ENCODE data around the gene TCF15. TPM values are rescaled to one million over a fixed set of nuclear protein-coding genes. Genes with fewer than 3 reads are reported as not detected.

Gene TCF15
- total and polyA plus RNA-seq, 8 donors: 0.25 to 0.43 (median 0.33) TPM; not detected in 5

GRCh38 chr20:602111-602970, 7.8 kb downstream of the TCF15 start:
- 33 to 64% (median 48%) methylated on average over 7 to 8 of the region's 8 CpGs for WGBS, 5 donors
- TF ChIP-seq CTCF (IDR thresholded peaks at IDR 0.05): no peak
- Histone ChIP-seq H3K36me3 (no peaks in the 10 kb centered on the region), H3K4me3 (no peak overlapping the region), H3K27me3 (peaks cover 0 to 17% (median 0%) of the 10 kb centered on the region in 3 donors), H3K4me1 (no peaks in the 10 kb centered on the region), H3K27ac (no peak overlapping the region), H3K9me3 (no peaks in the 10 kb centered on the region)
- DNase-seq: no peak
- intact Hi-C loops (cut with DNase I; ENCODE audit: low total_unique reads): no loop called here

- H3K4me3 ChIP-seq: no peak overlapping the region
- WGBS, 5 donors: 81 to 93% (median 90%) methylated on average over 6 of the region's 6 CpGs
- H3K27ac ChIP-seq: no peak overlapping the region
- intact Hi-C loops (cut with DNase I; ENCODE audit: low total_unique reads): no loop called here
- no peaks in the 10 kb centered on the region for H3K36me3 ChIP-seq
- TF ChIP-seq EP300 (IDR thresholded peaks at IDR 0.05): no peak
- TF ChIP-seq POLR2AphosphoS5 (IDR thresholded peaks at IDR 0.05): no peak
- no peak for TF ChIP-seq POLR2A (IDR thresholded peaks at IDR 0.05)
- DNase-seq: no peak
- H3K4me1 ChIP-seq: no peaks in the 10 kb centered on the region
- peaks cover 0 to 6% (median 0%) of the 10 kb centered on the region in 3 donors for H3K27me3 ChIP-seq
- no peaks in the 10 kb centered on the region for H3K9me3 ChIP-seq
Observed at GRCh38 chr20:600736-601135, 9.4 kb downstream of the TCF15 start.

GRCh38 chr20:600141-600540, 10.0 kb downstream of the TCF15 start:
- WGBS, 5 donors: 88 to 95% (median 91%) methylated on average over 2 of the region's 2 CpGs
- intact Hi-C loops (cut with DNase I; ENCODE audit: low total_unique reads): no loop called here

GRCh38 chr20:598133-598850, 11.8 kb downstream of the TCF15 start:
- TF ChIP-seq POLR2AphosphoS5 (IDR thresholded peaks at IDR 0.05): no peak
- no peak for TF ChIP-seq CTCF (IDR thresholded peaks at IDR 0.05)
- no peak for TF ChIP-seq POLR2A (IDR thresholded peaks at IDR 0.05)
- TF ChIP-seq EP300 (IDR thresholded peaks at IDR 0.05): no peak
- H3K27me3 ChIP-seq: peaks cover 0 to 27% (median 0%) of the 10 kb centered on the region in 3 donors

More at GRCh38 chr20:600141-600540, 10.0 kb downstream of the TCF15 start:
- Histone ChIP-seq H3K27ac (no peak overlapping the region), H3K4me1 (no peaks in the 10 kb centered on the region), H3K4me3 (no peak overlapping the region), H3K36me3 (no peaks in the 10 kb centered on the region), H3K27me3 (peaks cover 0 to 9% (median 0%) of the 10 kb centered on the region in 3 donors), H3K9me3 (no peaks in the 10 kb centered on the region)
- DNase-seq: no peak
- TF ChIP-seq EP300 (IDR thresholded peaks at IDR 0.05): no peak
- no peak for TF ChIP-seq POLR2A (IDR thresholded peaks at IDR 0.05)
- no peak for TF ChIP-seq CTCF (IDR thresholded peaks at IDR 0.05)
- no peak for TF ChIP-seq POLR2AphosphoS5 (IDR thresholded peaks at IDR 0.05)

More at GRCh38 chr20:598133-598850, 11.8 kb downstream of the TCF15 start:
- WGBS, 5 donors: 70 to 78% (median 76%) methylated on average over 10 to 13 of the region's 13 CpGs
- H3K9me3 ChIP-seq: no peaks in the 10 kb centered on the region
- DNase-seq: no peak
- H3K27ac ChIP-seq: no peak overlapping the region
- no peak overlapping the region for H3K4me3 ChIP-seq
- H3K4me1 ChIP-seq: no peaks in the 10 kb centered on the region
- no peaks in the 10 kb centered on the region for H3K36me3 ChIP-seq
- intact Hi-C loops (cut with DNase I; ENCODE audit: low total_unique reads): no loop called here
